H9 (cell line): ENCODE data around the gene TBC1D2. TPM values are rescaled to one million over a fixed set of nuclear protein-coding genes. Genes with fewer than 3 reads are reported as not detected.

Experiments used
- DNase-seq: peaks from one replicate; pipeline ENCODE4 v3.0.0-alpha.2; 2017
- H2AFZ ChIP-seq: one replicate; pipeline ENCODE4 v1.6.1; 2013; ENCODE audit warnings: mild to moderate bottlenecking, low read length, control low read depth, moderate library complexity
- H2AK5ac ChIP-seq: 2 replicates; pipeline ENCODE4 v1.6.1; 2013; ENCODE audit warnings: low read length, control low read depth, mixed read lengths; ENCODE audit not compliant: insufficient read length
- H2BK120ac ChIP-seq: one replicate; pipeline ENCODE4 v1.6.1; 2013; ENCODE audit warnings: low read depth, mild to moderate bottlenecking, low read length, control low read depth, inconsistent platforms; ENCODE audit not compliant: poor library complexity, severe bottlenecking
- H2BK12ac ChIP-seq: 2 replicates; pipeline ENCODE4 v1.6.1; 2013; ENCODE audit warnings: low read length, control low read depth, mixed read lengths, low read depth; ENCODE audit not compliant: insufficient read length
- H2BK15ac ChIP-seq: 2 replicates; pipeline ENCODE4 v1.6.1; 2013; ENCODE audit warnings: low read depth, low read length, control low read depth
- H2BK20ac ChIP-seq: one replicate; pipeline ENCODE4 v1.6.1; 2013; ENCODE audit warnings: low read depth, mild to moderate bottlenecking, low read length, control low read depth, inconsistent platforms; ENCODE audit not compliant: poor library complexity, severe bottlenecking
- H2BK5ac ChIP-seq: 2 replicates; pipeline ENCODE4 v1.6.1; 2013; ENCODE audit warnings: low read length, control low read depth, mixed read lengths; ENCODE audit not compliant: insufficient read length
- H3K14ac ChIP-seq: 2 replicates; pipeline ENCODE4 v1.6.1; 2013; ENCODE audit warnings: low read length, control low read depth; ENCODE audit not compliant: insufficient read depth
- H3K18ac ChIP-seq: 2 replicates; pipeline ENCODE4 v1.6.1; 2013; ENCODE audit warnings: low read depth, mild to moderate bottlenecking, mixed read lengths, low read length, control low read depth; ENCODE audit not compliant: insufficient read length
- H3K23ac ChIP-seq: 2 replicates; pipeline ENCODE4 v1.6.1; 2013; ENCODE audit warnings: low read length, control low read depth, mixed read lengths, low read depth; ENCODE audit not compliant: insufficient read length
- H3K23me2 ChIP-seq: 2 replicates; pipeline ENCODE4 v1.6.1; 2013; ENCODE audit warnings: low read depth, mild to moderate bottlenecking, mixed read lengths, low read length, control low read depth; ENCODE audit not compliant: insufficient read length, poor library complexity, severe bottlenecking
- H3K27ac ChIP-seq: 2 replicates; pipeline ENCODE4 v1.5.1; 2013; ENCODE audit warnings: low read length, control low read depth, mixed read lengths, low read depth; ENCODE audit not compliant: insufficient read length
- H3K27me3 ChIP-seq: 2 replicates; pipeline ENCODE4 v1.6.1; 2013; ENCODE audit warnings: low read length, control low read depth, inconsistent platforms; ENCODE audit not compliant: insufficient read depth
- H3K4ac ChIP-seq: 2 replicates; pipeline ENCODE4 v1.6.1; 2013; ENCODE audit warnings: low read depth, mild to moderate bottlenecking, control low read depth, inconsistent platforms, low read length, moderate library complexity
- H3K4me1 ChIP-seq: 2 replicates; pipeline ENCODE4 v1.6.1; 2013; ENCODE audit warnings: low read length, control low read depth, inconsistent platforms; ENCODE audit not compliant: insufficient read depth
- H3K4me2 ChIP-seq: 2 replicates; pipeline ENCODE4 v1.6.1; 2013; ENCODE audit warnings: low read length, control low read depth, mixed read lengths; ENCODE audit not compliant: insufficient read length, insufficient read depth
- H3K56ac ChIP-seq: 2 replicates; pipeline ENCODE4 v1.6.1; 2013; ENCODE audit warnings: low read depth, mild to moderate bottlenecking, mixed read lengths, low read length, control low read depth; ENCODE audit not compliant: insufficient read length
- H3K79me1 ChIP-seq: 2 replicates; pipeline ENCODE4 v1.6.1; 2013; ENCODE audit warnings: low read depth, mild to moderate bottlenecking, moderate library complexity, low read length, control low read depth, inconsistent platforms; ENCODE audit not compliant: insufficient read depth, poor library complexity, severe bottlenecking
- H3K79me2 ChIP-seq: 2 replicates; pipeline ENCODE4 v1.6.1; 2013; ENCODE audit warnings: low read length, control low read depth, inconsistent platforms; ENCODE audit not compliant: insufficient read depth
- H3K9ac ChIP-seq: 2 replicates; pipeline ENCODE4 v1.6.1; 2013; ENCODE audit warnings: low read length, control low read depth, mixed read lengths; ENCODE audit not compliant: insufficient read length; ENCODE audit errors: extremely low read depth
- H3K9me3 ChIP-seq: one replicate; pipeline ENCODE4 v1.6.1; 2013; ENCODE audit warnings: low read depth, low read length, inconsistent platforms; ENCODE audit not compliant: control insufficient read depth
- H3T11ph ChIP-seq: one replicate; pipeline ENCODE4 v1.6.1; 2013; ENCODE audit warnings: mild to moderate bottlenecking, low read length, control low read depth, inconsistent platforms
- H4K20me1 ChIP-seq: one replicate; pipeline ENCODE4 v1.6.1; 2013; ENCODE audit not compliant: control insufficient read depth, insufficient read length, insufficient read depth
- H4K5ac ChIP-seq: 2 replicates; pipeline ENCODE4 v1.6.1; 2013; ENCODE audit warnings: low read depth, mild to moderate bottlenecking, mixed read lengths, low read length, control low read depth; ENCODE audit not compliant: insufficient read length
- H4K8ac ChIP-seq: replicated peaks from 2 replicates; pipeline ENCODE4 v1.6.1; 2013; ENCODE audit warnings: low read length, control low read depth, mixed read lengths, low read depth; ENCODE audit not compliant: insufficient read length
- H4K91ac ChIP-seq: 2 replicates; pipeline ENCODE4 v1.6.1; 2013; ENCODE audit warnings: low read depth, mild to moderate bottlenecking, moderate library complexity, mixed read lengths, low read length, control low read depth; ENCODE audit not compliant: insufficient read length
- H3K27ac Mint-ChIP-seq, 3 experiments: 2 replicates in 2 of 3; 3 replicates in 1 of 3; pipeline ENCODE4 v1.8.0; 2020 to 2021; ENCODE audit warnings: mixed read lengths in 3 of 3, mild to moderate bottlenecking in 1 of 3, moderate library complexity in 1 of 3
- H3K27me3 Mint-ChIP-seq: 2 replicates; pipeline ENCODE4 v1.8.0; 2021; ENCODE audit warnings: low read depth, mild to moderate bottlenecking, moderate library complexity, mixed read lengths
- H3K36me3 Mint-ChIP-seq, 3 experiments: 2 replicates in 2 of 3; 3 replicates in 1 of 3; pipeline ENCODE4 v1.8.0; 2020 to 2021; ENCODE audit warnings: low read depth in 3 of 3, mixed read lengths in 3 of 3; ENCODE audit not compliant: insufficient read depth in 1 of 3
- H3K4me1 Mint-ChIP-seq, 2 experiments: 2 replicates each; pipeline ENCODE4 v1.8.0; 2020; ENCODE audit warnings: mixed read lengths in 2 of 2
- H3K4me3 Mint-ChIP-seq, 2 experiments: 2 replicates in 1 of 2; 3 replicates in 1 of 2; pipeline ENCODE4 v1.8.0; 2020 to 2021; ENCODE audit warnings: mild to moderate bottlenecking in 2 of 2, mixed read lengths in 2 of 2, moderate library complexity in 1 of 2
- H3K9me3 Mint-ChIP-seq, 2 experiments: 2 replicates in 1 of 2; 3 replicates in 1 of 2; pipeline ENCODE4 v1.8.0; 2020; ENCODE audit warnings: mild to moderate bottlenecking in 2 of 2, mixed read lengths in 2 of 2, moderate library complexity in 1 of 2
- CTCF ChIP-seq: fragments of 200-600 bp; sonication (generic); conservative IDR thresholded peaks from 3 replicates; pipeline ENCODE4 v1.8.0; 2021; ENCODE audit warnings: antibody characterized with exemption, mild to moderate bottlenecking
- WGBS: extraction: QIAGEN DNeasy Blood & Tissue Kit; methylation state at CpG from one replicate; pipeline ENCODE4 v1.1.7; 2013; ENCODE audit warnings: missing lambda C conversion rate, low lambda C conversion rate, mixed read lengths; ENCODE audit not compliant: insufficient read length; ENCODE audit errors: extremely low coverage; 5-methylcytosine and 5-hydroxymethylcytosine counted together
- total RNA-seq: library from RNA; stranded (reverse); gene quantifications from 2 replicates; pipeline ENCODE4 v1.2.1, GENCODE V29; 2021

TBC1D2 gene
- total RNA-seq, 1 experiment from 2014 or later: 2.9 TPM

GRCh38 chr9:98236901-98237487 is 18.5 kb downstream of the TBC1D2 start:
- H2BK12ac ChIP-seq: no peak overlapping the region
- H3K23me2 ChIP-seq: no peaks in the 10 kb centered on the region
- H3K4me2 ChIP-seq: no peak overlapping the region

More at GRCh38 chr9:98236901-98237487, 18.5 kb downstream of the TBC1D2 start:
- Mint-ChIP-seq H3K27ac (no peak overlapping the region; a peak in 1 of 7 replicates), H3K4me1 (peaks cover 5% of the 10 kb centered on the region in 2 experiments), H3K27me3 (no peaks in the 10 kb centered on the region), H3K9me3 (no peaks in the 10 kb centered on the region), H3K36me3 (peaks cover 0 to 7% (median 0%) of the 10 kb centered on the region in 3 experiments; a peak in 2 of 7 replicates), H3K4me3 (no peak overlapping the region)
- WGBS: no CpG with 5 or more reads among the region's 8 CpGs
- Histone ChIP-seq H3K56ac (no peak overlapping the region), H4K20me1 (no peaks in the 10 kb centered on the region), H3K79me1 (no peaks in the 10 kb centered on the region), H2BK120ac (no peak overlapping the region), H3K4ac (no peak overlapping the region), H4K91ac (no peak overlapping the region), H3K4me1 (no peaks in the 10 kb centered on the region), H3K79me2 (no peaks in the 10 kb centered on the region), H3K14ac (no peak overlapping the region), H2AFZ (no peak overlapping the region), H3K18ac (no peak overlapping the region), H2BK20ac (no peak overlapping the region), H3K23ac (no peak overlapping the region), H3K9ac (no peak overlapping the region), H4K5ac (no peak overlapping the region), H2BK5ac (no peak overlapping the region), H3K9me3 (no peaks in the 10 kb centered on the region), H3K27ac (no peak overlapping the region), H3T11ph (no peak overlapping the region), H4K8ac (no peak overlapping the region), H2AK5ac (no peak overlapping the region), H2BK15ac (no peak overlapping the region), H3K27me3 (no peaks in the 10 kb centered on the region; the same call in 1 of the 2 replicates)
- no peak for DNase-seq
- no peak for TF ChIP-seq CTCF
